ENCODE results near the gene MOB3B. TPM values are rescaled to one million over a fixed set of nuclear protein-coding genes. Genes with fewer than 3 reads are reported as not detected.

Gene MOB3B
- total RNA-seq, 1 donor from 2014 or later, result 1.1 TPM

GRCh38 chr9:27440888-27441740 is 88.5 kb downstream of the MOB3B start:
- H3K36me3 ChIP-seq (ENCODE audit: control insufficient read depth, insufficient read depth, low read length), result no peaks in the 10 kb centered on the region
- TF ChIP-seq CTCF (IDR thresholded peaks at IDR 0.05; ENCODE audit: insufficient read depth, low read length, severe bottlenecking), result no peak
- H3K4me3 ChIP-seq (ENCODE audit: low read depth, low read length), result no peak overlapping the region
- no peaks in the 10 kb centered on the region for H3K27me3 ChIP-seq (ENCODE audit: control insufficient read depth, insufficient read depth, low read length)
- FAIRE-seq (peak; percentile 28), DNase-seq (ENCODE audit: low read depth) (no peak)

DNA sequence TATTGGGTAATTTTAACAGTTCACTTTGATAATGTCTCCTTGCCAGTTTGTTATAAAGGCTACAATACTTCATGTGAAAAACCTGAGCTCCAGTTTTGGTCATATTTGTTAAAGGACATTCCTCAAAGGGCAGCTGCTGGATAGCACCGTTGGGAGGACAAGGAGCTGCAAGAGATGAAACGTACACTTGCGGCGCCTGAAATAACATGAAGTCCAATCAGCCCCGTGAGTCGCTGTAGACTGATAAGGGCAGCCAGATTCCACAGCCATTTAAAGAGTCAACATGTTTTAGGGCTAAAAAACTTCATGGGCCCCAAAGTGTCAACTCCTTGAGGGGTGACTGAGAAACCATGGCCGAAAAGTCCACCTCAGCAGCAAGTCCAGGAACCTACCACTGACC is 91.1 kb downstream of the MOB3B start:
- no peak for TF ChIP-seq CTCF (IDR thresholded peaks at IDR 0.05; ENCODE audit: insufficient read depth, low read length, severe bottlenecking)

GRCh38 chr9:27437652-27438373 is 91.8 kb downstream of the MOB3B start:
- H3K4me3 ChIP-seq (ENCODE audit: low read depth, low read length), result no peak overlapping the region
- no peaks in the 10 kb centered on the region for H3K27me3 ChIP-seq (ENCODE audit: control insufficient read depth, insufficient read depth, low read length)
- no peak for TF ChIP-seq CTCF (IDR thresholded peaks at IDR 0.05; ENCODE audit: insufficient read depth, low read length, severe bottlenecking)
- H3K36me3 ChIP-seq (ENCODE audit: control insufficient read depth, insufficient read depth, low read length), result no peaks in the 10 kb centered on the region
- DNase-seq (ENCODE audit: low read depth) (peak; percentile 38), FAIRE-seq (no peak)

More for the DNA sequence above, 91.1 kb downstream of the MOB3B start:
- DNase-seq (ENCODE audit: low read depth) (no peak), FAIRE-seq (no peak)
- H3K36me3 ChIP-seq (ENCODE audit: control insufficient read depth, insufficient read depth, low read length), result no peaks in the 10 kb centered on the region
- no peak overlapping the region for H3K4me3 ChIP-seq (ENCODE audit: low read depth, low read length)
- H3K27me3 ChIP-seq (ENCODE audit: control insufficient read depth, insufficient read depth, low read length), result no peaks in the 10 kb centered on the region

GRCh38 chr9:27436234-27436633 is 93.4 kb downstream of the MOB3B start:
- peak; percentile 18 for FAIRE-seq
- H3K27me3 ChIP-seq (ENCODE audit: control insufficient read depth, insufficient read depth, low read length), result no peaks in the 10 kb centered on the region
- peak; percentile 95 for DNase-seq (ENCODE audit: low read depth)
- no peaks in the 10 kb centered on the region for H3K36me3 ChIP-seq (ENCODE audit: control insufficient read depth, insufficient read depth, low read length)
- no peak overlapping the region for H3K4me3 ChIP-seq (ENCODE audit: low read depth, low read length)
- no peak for TF ChIP-seq CTCF (IDR thresholded peaks at IDR 0.05; ENCODE audit: insufficient read depth, low read length, severe bottlenecking)

- FAIRE-seq (no peak), DNase-seq (ENCODE audit: low read depth) (no peak)
- Histone ChIP-seq H3K27me3 (ENCODE audit: control insufficient read depth, insufficient read depth, low read length) (no peaks in the 10 kb centered on the region), H3K4me3 (ENCODE audit: low read depth, low read length) (no peak overlapping the region), H3K36me3 (ENCODE audit: control insufficient read depth, insufficient read depth, low read length) (no peaks in the 10 kb centered on the region)
- TF ChIP-seq CTCF (IDR thresholded peaks at IDR 0.05; ENCODE audit: insufficient read depth, low read length, severe bottlenecking), result no peak
Measured at GRCh38 chr9:27433631-27434325, 95.8 kb downstream of the MOB3B start.

Data from bronchial epithelial cell (primary cell).